Keratinocyte (primary cell): Measurements from ENCODE around the gene OPRD1.

Experiments used
- CTCF ChIP-seq, 3 experiments: IDR thresholded peaks in 1 of 3; conservative IDR thresholded peaks in 1 of 3; optimal IDR thresholded peaks in 1 of 3; 2 replicates in 2 of 3; 3 replicates in 1 of 3; pipeline versions ENCODE3 to v1.5.1; 2011; ENCODE audit warnings: low read length in 3 of 3, mild to moderate bottlenecking in 3 of 3, moderate library complexity in 2 of 3, control low read depth in 1 of 3, inconsistent platforms in 1 of 3; ENCODE audit not compliant: insufficient read depth in 2 of 3; ENCODE audit errors: extremely low read depth in 1 of 3
- EZH2 ChIP-seq: IDR thresholded peaks from one replicate; pipeline ENCODE4 v1.6.1; 2012; ENCODE audit warnings: inconsistent platforms, mild to moderate bottlenecking, low read length, moderate library complexity

GRCh38 chr1:28899267-28899666 is 87.3 kb downstream of the OPRD1 start:
- TF ChIP-seq CTCF (optimal IDR thresholded peaks at IDR 0.05 in 1 of 3, IDR thresholded peaks at IDR 0.05 in 1 of 3, conservative IDR thresholded peaks at IDR 0.05 in 1 of 3; ENCODE audit: extremely low read depth in 1 of 3, insufficient read depth in 2 of 3, low read length in 3 of 3) (no peak), EZH2 (no peak)
